Keratinocyte (primary cell): ENCODE results near the gene DNMBP. TPM values are rescaled to one million over a fixed set of nuclear protein-coding genes. Genes with fewer than 3 reads are reported as not detected.
"Not testable (repeated sequence)": the region's sequence is repeated elsewhere in the genome, so short reads cannot be mapped to it uniquely, and the experiment has no call there.

Experiments
- DNase-seq: peaks from one replicate; pipeline ENCODE4 v3.0.0-alpha.2; 2011; ENCODE audit warnings: low read depth, missing footprints, low spot score
- FAIRE-seq: peaks from 2 replicates; lab custom pipeline; 2011; peaks lifted over from hg19 to GRCh38; lab: Jason Lieb, UNC
- H2AFZ ChIP-seq: 2 replicates; pipeline ENCODE4 v1.6.0; 2012; ENCODE audit warnings: low read length, control low read depth, inconsistent platforms; ENCODE audit not compliant: control insufficient read depth
- H3K27ac ChIP-seq: 2 replicates; pipeline ENCODE4 v1.5.1; 2011; ENCODE audit warnings: low read length; ENCODE audit not compliant: control insufficient read depth, insufficient read depth
- H3K27me3 ChIP-seq: 3 replicates; pipeline ENCODE4 v1.6.0; 2011; ENCODE audit warnings: low read length; ENCODE audit not compliant: control insufficient read depth, insufficient read depth; ENCODE audit errors: extremely low read depth
- H3K36me3 ChIP-seq, 2 experiments: 2 replicates in 1 of 2; 3 replicates in 1 of 2; pipeline ENCODE4 v1.5.1; 2011; ENCODE audit warnings: low read length in 2 of 2, mild to moderate bottlenecking in 1 of 2; ENCODE audit not compliant: control insufficient read depth in 2 of 2, insufficient read depth in 2 of 2; ENCODE audit errors: extremely low read depth in 1 of 2
- H3K4me1 ChIP-seq: 3 replicates; pipeline ENCODE4 v1.5.1; 2011; ENCODE audit warnings: low read length; ENCODE audit not compliant: control insufficient read depth, insufficient read depth; ENCODE audit errors: extremely low read depth
- H3K4me2 ChIP-seq: 3 replicates; pipeline ENCODE4 v1.6.0; 2011; ENCODE audit warnings: low read depth, low read length; ENCODE audit not compliant: control insufficient read depth, insufficient read depth; ENCODE audit errors: extremely low read depth
- H3K4me3 ChIP-seq, 3 experiments: fragments of 200-600 bp in 1 of 3; sonication (generic) in 1 of 3; 2 replicates in 2 of 3; 3 replicates in 1 of 3; pipeline ENCODE4 v1.5.1; 2011 to 2016; ENCODE audit warnings: low read length in 3 of 3, mild to moderate bottlenecking in 3 of 3, control low read depth in 2 of 3, inconsistent platforms in 1 of 3, low read depth in 1 of 3, mixed read lengths in 1 of 3, mixed run types in 1 of 3, moderate library complexity in 1 of 3; ENCODE audit not compliant: control insufficient read depth in 2 of 3, insufficient read depth in 2 of 3; ENCODE audit errors: extremely low read depth in 1 of 3
- H3K79me2 ChIP-seq: 2 replicates; pipeline ENCODE4 v1.6.0; 2012; ENCODE audit warnings: low read length; ENCODE audit not compliant: control insufficient read depth, insufficient read depth
- H3K9ac ChIP-seq: 3 replicates; pipeline ENCODE4 v1.6.0; 2011; ENCODE audit warnings: low read length; ENCODE audit not compliant: control insufficient read depth, insufficient read depth; ENCODE audit errors: extremely low read depth
- H3K9me1 ChIP-seq: 3 replicates; pipeline ENCODE4 v1.6.0; 2011; ENCODE audit warnings: low read length; ENCODE audit not compliant: control insufficient read depth, insufficient read depth; ENCODE audit errors: extremely low read depth
- H3K9me3 ChIP-seq: 2 replicates; pipeline ENCODE4 v1.5.1; 2012; ENCODE audit warnings: low read depth, low read length; ENCODE audit not compliant: control insufficient read depth
- H4K20me1 ChIP-seq: 3 replicates; pipeline ENCODE4 v1.6.0; 2011; ENCODE audit warnings: low read length; ENCODE audit not compliant: control insufficient read depth, insufficient read depth; ENCODE audit errors: extremely low read depth
- EZH2 ChIP-seq: IDR thresholded peaks from one replicate; pipeline ENCODE4 v1.6.1; 2012; ENCODE audit warnings: inconsistent platforms, mild to moderate bottlenecking, low read length, moderate library complexity
- dilution Hi-C: fragments of 300-500 bp; cut with MboI; formaldehyde crosslinking; loops from one replicate; pipeline ENCODE4 v1.7.0; 2020; ENCODE audit warnings: low sequenced_read_pairs; ENCODE audit not compliant: extremely low pct_ligation_motif_present
- polyA plus RNA-seq, 5 experiments: library from polyadenylated mRNA; depleted of rRNA in 3 of 5; stranded (reverse) in 3 of 5; stranded (forward) in 1 of 5; unstranded in 1 of 5; fragments of >200 nt; gene quantifications; 1 replicate in 1 of 5; 2 replicates in 3 of 5; 3 replicates in 1 of 5; pipeline versions ENCODE4 v1.2.1 to v1.2.3, GENCODE V29; 2011 to 2012; ENCODE audit warnings: missing spikeins in 2 of 5, low read depth in 1 of 5, low replicate concordance in 1 of 5
- TF ChIP-seq, protein P1 (sequence below), 3 experiments: IDR thresholded peaks in 1 of 3; conservative IDR thresholded peaks in 1 of 3; optimal IDR thresholded peaks in 1 of 3; 2 replicates in 2 of 3; 3 replicates in 1 of 3; pipeline versions ENCODE3 to v1.5.1; 2011; ENCODE audit warnings: low read length in 3 of 3, mild to moderate bottlenecking in 3 of 3, moderate library complexity in 2 of 3, control low read depth in 1 of 3, inconsistent platforms in 1 of 3; ENCODE audit not compliant: insufficient read depth in 2 of 3; ENCODE audit errors: extremely low read depth in 1 of 3

DNMBP gene
- polyA plus RNA-seq, 1 donor (not counting 4 experiments of a cell fraction or from before 2014, with no cell fraction given): 15.8 TPM

DNA sequence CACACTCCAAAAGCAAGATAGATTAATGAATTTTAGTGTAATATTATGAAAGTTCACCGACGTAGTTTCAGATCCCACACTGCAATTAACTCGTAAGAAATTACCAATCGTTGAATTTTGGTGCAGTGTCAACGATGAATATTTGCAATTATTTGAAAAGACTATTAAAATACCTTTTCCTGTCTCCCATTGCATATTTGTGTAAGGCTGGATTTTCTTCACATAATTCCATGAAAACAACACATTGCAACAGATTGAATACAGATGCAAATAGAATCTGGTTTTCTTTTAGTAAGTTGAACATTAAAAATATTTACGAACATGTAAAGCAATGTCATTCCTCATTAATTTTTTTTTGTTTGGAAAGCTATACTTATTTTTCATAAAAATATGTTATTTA lies 50.9 kb downstream of the DNMBP start:
- no peak overlapping the region for H3K9ac ChIP-seq
- H3K4me2 ChIP-seq: no peak overlapping the region
- no peaks in the 10 kb centered on the region for H3K9me3 ChIP-seq
- no peak overlapping the region for H2AFZ ChIP-seq
- FAIRE-seq (no peak), DNase-seq (no peak)
- H3K9me1 ChIP-seq: no peaks in the 10 kb centered on the region
- H3K27me3 ChIP-seq: no peaks in the 10 kb centered on the region
- TF ChIP-seq, protein P1, sequence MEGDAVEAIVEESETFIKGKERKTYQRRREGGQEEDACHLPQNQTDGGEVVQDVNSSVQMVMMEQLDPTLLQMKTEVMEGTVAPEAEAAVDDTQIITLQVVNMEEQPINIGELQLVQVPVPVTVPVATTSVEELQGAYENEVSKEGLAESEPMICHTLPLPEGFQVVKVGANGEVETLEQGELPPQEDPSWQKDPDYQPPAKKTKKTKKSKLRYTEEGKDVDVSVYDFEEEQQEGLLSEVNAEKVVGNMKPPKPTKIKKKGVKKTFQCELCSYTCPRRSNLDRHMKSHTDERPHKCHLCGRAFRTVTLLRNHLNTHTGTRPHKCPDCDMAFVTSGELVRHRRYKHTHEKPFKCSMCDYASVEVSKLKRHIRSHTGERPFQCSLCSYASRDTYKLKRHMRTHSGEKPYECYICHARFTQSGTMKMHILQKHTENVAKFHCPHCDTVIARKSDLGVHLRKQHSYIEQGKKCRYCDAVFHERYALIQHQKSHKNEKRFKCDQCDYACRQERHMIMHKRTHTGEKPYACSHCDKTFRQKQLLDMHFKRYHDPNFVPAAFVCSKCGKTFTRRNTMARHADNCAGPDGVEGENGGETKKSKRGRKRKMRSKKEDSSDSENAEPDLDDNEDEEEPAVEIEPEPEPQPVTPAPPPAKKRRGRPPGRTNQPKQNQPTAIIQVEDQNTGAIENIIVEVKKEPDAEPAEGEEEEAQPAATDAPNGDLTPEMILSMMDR (optimal IDR thresholded peaks at IDR 0.05 in 1 of 3, IDR thresholded peaks at IDR 0.05 in 1 of 3, conservative IDR thresholded peaks at IDR 0.05 in 1 of 3; ENCODE audit: extremely low read depth in 1 of 3, insufficient read depth in 2 of 3, low read length in 3 of 3): no peak
- TF ChIP-seq EZH2: no peak
- dilution Hi-C loops: no loop called here
- no peak overlapping the region for H3K27ac ChIP-seq
- peaks cover 9 to 24% of the 10 kb centered on the region in 2 experiments for H3K36me3 ChIP-seq
- H3K79me2 ChIP-seq: peaks cover 60% of the 10 kb centered on the region
- H3K4me3 ChIP-seq: no peak overlapping the region
- no peaks in the 10 kb centered on the region for H4K20me1 ChIP-seq
- peaks cover 2% of the 10 kb centered on the region for H3K4me1 ChIP-seq

DNA sequence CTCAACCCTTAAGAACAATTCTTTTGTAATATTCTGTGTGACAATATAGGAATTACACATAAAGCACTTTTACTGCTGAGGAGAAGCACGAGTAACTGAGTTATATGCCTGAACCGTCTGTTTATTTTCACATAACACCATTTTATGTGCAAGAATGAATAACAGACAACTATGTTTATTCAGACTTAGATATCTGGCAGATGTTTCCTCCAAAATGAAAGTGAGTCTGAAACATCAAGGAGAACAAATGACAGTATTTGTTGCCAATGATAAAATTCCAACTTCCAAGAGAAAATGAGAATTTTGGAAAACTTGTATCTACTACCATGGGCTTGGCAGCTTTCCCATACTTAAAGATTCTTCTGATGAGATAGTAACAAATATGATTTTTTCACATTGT lies 51.4 kb downstream of the DNMBP start:
- H3K4me1 ChIP-seq: no peaks in the 10 kb centered on the region
- no peak for TF ChIP-seq EZH2
- TF ChIP-seq, protein P1 (optimal IDR thresholded peaks at IDR 0.05 in 1 of 3, IDR thresholded peaks at IDR 0.05 in 1 of 3, conservative IDR thresholded peaks at IDR 0.05 in 1 of 3; ENCODE audit: extremely low read depth in 1 of 3, insufficient read depth in 2 of 3, low read length in 3 of 3): no peak
- H3K4me3 ChIP-seq: no peak overlapping the region
- H3K79me2 ChIP-seq: peaks cover 63% of the 10 kb centered on the region
- no peak overlapping the region for H3K27ac ChIP-seq
- no peaks in the 10 kb centered on the region for H4K20me1 ChIP-seq
- no peaks in the 10 kb centered on the region for H3K9me1 ChIP-seq
- no peak overlapping the region for H2AFZ ChIP-seq
- FAIRE-seq (no peak), DNase-seq (no peak)
- no peaks in the 10 kb centered on the region for H3K9me3 ChIP-seq
- H3K4me2 ChIP-seq: no peak overlapping the region
- no peak overlapping the region for H3K9ac ChIP-seq
- peaks cover 9 to 25% of the 10 kb centered on the region in 2 experiments for H3K36me3 ChIP-seq
- H3K27me3 ChIP-seq: no peaks in the 10 kb centered on the region
- dilution Hi-C loops: no loop called here

DNA sequence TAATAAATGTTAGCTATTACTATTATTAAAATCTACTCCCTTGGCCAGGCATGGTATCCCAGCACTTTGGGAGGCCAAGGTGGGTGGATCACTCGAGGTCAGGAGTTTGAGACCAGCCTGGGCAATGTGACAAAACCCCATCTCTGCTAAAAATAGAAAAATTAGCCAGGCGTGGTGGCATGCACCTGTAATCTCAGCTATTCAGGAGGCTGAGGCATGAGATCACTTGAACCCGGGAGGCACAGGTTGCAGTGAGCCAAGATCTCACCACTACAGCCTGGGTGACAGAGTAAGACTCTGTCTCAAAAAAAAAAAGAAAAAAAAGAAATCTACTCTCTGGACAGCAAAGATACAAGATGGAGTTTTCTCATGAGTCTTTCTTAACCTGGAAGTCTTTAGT lies 56.2 kb downstream of the DNMBP start:
- H3K4me1 ChIP-seq, H2AFZ ChIP-seq, H3K9ac ChIP-seq, H3K27ac ChIP-seq, H3K4me3 ChIP-seq, H3K9me1 ChIP-seq, H3K27me3 ChIP-seq, H4K20me1 ChIP-seq, H3K4me2 ChIP-seq, DNase-seq, FAIRE-seq, H3K9me3 ChIP-seq, dilution Hi-C loops: not testable (repeated sequence)
- peaks cover 20 to 30% of the 10 kb centered on the region in 2 experiments for H3K36me3 ChIP-seq
- peaks cover 91% of the 10 kb centered on the region for H3K79me2 ChIP-seq
